HepG2 (cell line): ENCODE measurements around the gene ALDOA. TPM values are rescaled to one million over a fixed set of nuclear protein-coding genes. Genes with fewer than 3 reads are reported as not detected.

Source experiments
- HNRNPH1 ChIP-seq: fragments of 200-400 bp; formaldehyde crosslinking; optimal IDR thresholded peaks from 2 replicates; pipeline ENCODE3; 2017; ENCODE audit warnings: mild to moderate bottlenecking, low read depth, low read length
- JUND ChIP-seq: sonication (generic); formaldehyde crosslinking; IDR thresholded peaks from 2 replicates; pipeline ENCODE4 v1.8.0; 2022; ENCODE audit warnings: mild to moderate bottlenecking, missing genetic modification reagents
- KDM4B ChIP-seq: sonication (generic); formaldehyde crosslinking; IDR thresholded peaks from 2 replicates; pipeline ENCODE4 v1.4.0; 2020; ENCODE audit warnings: missing genetic modification reagents
- KLF11 ChIP-seq: IDR thresholded peaks from 2 replicates; pipeline ENCODE4 v1.6.1; 2016; ENCODE audit warnings: missing compliant biosample characterization
- NFIC ChIP-seq: IDR thresholded peaks from 2 replicates; pipeline ENCODE4 v1.6.1; 2012; ENCODE audit warnings: mild to moderate bottlenecking, low read length, inconsistent platforms
- NFRKB ChIP-seq: fragments of 450-650 bp; IDR thresholded peaks from 2 replicates; pipeline ENCODE4 v1.6.1; 2017
- PHF21A ChIP-seq: sonication (generic); formaldehyde crosslinking; IDR thresholded peaks from 2 replicates; pipeline ENCODE4 v1.5.0; 2020; ENCODE audit warnings: mild to moderate bottlenecking, missing genetic modification reagents
- PITX1 ChIP-seq: sonication (generic); formaldehyde crosslinking; IDR thresholded peaks from 2 replicates; pipeline ENCODE4 v1.5.1; 2020; ENCODE audit warnings: mild to moderate bottlenecking, missing genetic modification reagents
- POGZ ChIP-seq: sonication (generic); formaldehyde crosslinking; IDR thresholded peaks from 2 replicates; pipeline ENCODE4 v1.4.0; 2020; ENCODE audit warnings: mild to moderate bottlenecking, missing genetic modification reagents
- PPARG ChIP-seq: conservative IDR thresholded peaks from 2 replicates; pipeline ENCODE4 v1.6.1; 2016; ENCODE audit warnings: missing biosample characterization, missing genetic modification reagents
- RFXAP ChIP-seq: sonication (generic); formaldehyde crosslinking; IDR thresholded peaks from 2 replicates; pipeline ENCODE4 v1.4.0; 2020; ENCODE audit warnings: missing genetic modification reagents, borderline replicate concordance
- SALL2 ChIP-seq: sonication (generic); formaldehyde crosslinking; IDR thresholded peaks from 2 replicates; pipeline ENCODE4 v1.8.1; 2023; ENCODE audit warnings: mild to moderate bottlenecking, missing genetic modification reagents, inconsistent platforms
- ZBTB7B ChIP-seq: sonication (generic); formaldehyde crosslinking; IDR thresholded peaks from 2 replicates; pipeline ENCODE4 v1.4.0; 2020; ENCODE audit warnings: missing genetic modification reagents
- ZFP36L2 ChIP-seq: sonication (generic); formaldehyde crosslinking; IDR thresholded peaks from 2 replicates; pipeline ENCODE4 v1.4.0; 2020; ENCODE audit warnings: missing genetic modification reagents
- ZFX ChIP-seq: sonication (generic); formaldehyde crosslinking; IDR thresholded peaks from 2 replicates; pipeline ENCODE4 v1.4.0; 2020; ENCODE audit warnings: mild to moderate bottlenecking, low read depth, missing genetic modification reagents, moderate library complexity
- ZNF446 ChIP-seq: sonication (generic); formaldehyde crosslinking; IDR thresholded peaks from 2 replicates; pipeline ENCODE4 v1.5.0; 2020; ENCODE audit warnings: mild to moderate bottlenecking, missing genetic modification reagents
- ZNF589 ChIP-seq: sonication (generic); formaldehyde crosslinking; conservative IDR thresholded peaks from 2 replicates; pipeline ENCODE4 v1.8.0; 2022; ENCODE audit warnings: mild to moderate bottlenecking, moderate library complexity, missing genetic modification reagents
- polyA plus RNA-seq, 8 experiments: library from polyadenylated mRNA; depleted of rRNA in 3 of 8; stranded (reverse) in 7 of 8; unstranded in 1 of 8; fragments of >200 nt; fragmentation: Illumina TruSeq in 4 of 8; extraction: Trizol in 4 of 8; gene quantifications; 2 replicates each; pipeline versions ENCODE4 v1.2.1 to v1.2.3, GENCODE V29; 2011 to 2016; ENCODE audit warnings: low read depth in 4 of 8, missing spikeins in 1 of 8, mixed read lengths in 1 of 8; ENCODE audit not compliant: insufficient read depth in 1 of 8
- total RNA-seq, 5 experiments: library from RNA; depleted of rRNA; stranded (reverse); fragments of >200 nt; fragmentation: Illumina TruSeq; extraction: Trizol; gene quantifications; 2 replicates each; pipeline ENCODE4 v1.2.3, GENCODE V29; 2016; ENCODE audit warnings: low read depth in 1 of 5
- TF ChIP-seq, protein P1 (sequence below): sonication (generic); formaldehyde crosslinking; IDR thresholded peaks from 2 replicates; pipeline ENCODE4 v1.5.0; 2020; ENCODE audit warnings: missing genetic modification reagents
- TF ChIP-seq, protein P2 (sequence below): sonication (generic); formaldehyde crosslinking; IDR thresholded peaks from 2 replicates; pipeline ENCODE4; 2020; ENCODE audit warnings: missing genetic modification reagents, mild to moderate bottlenecking, borderline replicate concordance
- TF ChIP-seq, protein P3 (sequence below): sonication (generic); formaldehyde crosslinking; conservative IDR thresholded peaks from 2 replicates; pipeline ENCODE4 v1.8.1; 2023; ENCODE audit warnings: missing genetic modification reagents
- TF ChIP-seq, protein P4 (sequence below): IDR thresholded peaks from 2 replicates; pipeline ENCODE4 v1.6.1; 2016; ENCODE audit warnings: low read depth, borderline replicate concordance
- TF ChIP-seq, protein P5 (sequence below): sonication (generic); formaldehyde crosslinking; IDR thresholded peaks from 2 replicates; pipeline ENCODE4 v1.9.0; 2021; ENCODE audit warnings: missing genetic modification reagents, borderline replicate concordance

ALDOA gene
- total and polyA plus RNA-seq, 2 of the 13 experiments (the other 11 are each of a cell fraction or from before 2014, with no cell fraction given) = 925 to 1,884 TPM

DNA sequence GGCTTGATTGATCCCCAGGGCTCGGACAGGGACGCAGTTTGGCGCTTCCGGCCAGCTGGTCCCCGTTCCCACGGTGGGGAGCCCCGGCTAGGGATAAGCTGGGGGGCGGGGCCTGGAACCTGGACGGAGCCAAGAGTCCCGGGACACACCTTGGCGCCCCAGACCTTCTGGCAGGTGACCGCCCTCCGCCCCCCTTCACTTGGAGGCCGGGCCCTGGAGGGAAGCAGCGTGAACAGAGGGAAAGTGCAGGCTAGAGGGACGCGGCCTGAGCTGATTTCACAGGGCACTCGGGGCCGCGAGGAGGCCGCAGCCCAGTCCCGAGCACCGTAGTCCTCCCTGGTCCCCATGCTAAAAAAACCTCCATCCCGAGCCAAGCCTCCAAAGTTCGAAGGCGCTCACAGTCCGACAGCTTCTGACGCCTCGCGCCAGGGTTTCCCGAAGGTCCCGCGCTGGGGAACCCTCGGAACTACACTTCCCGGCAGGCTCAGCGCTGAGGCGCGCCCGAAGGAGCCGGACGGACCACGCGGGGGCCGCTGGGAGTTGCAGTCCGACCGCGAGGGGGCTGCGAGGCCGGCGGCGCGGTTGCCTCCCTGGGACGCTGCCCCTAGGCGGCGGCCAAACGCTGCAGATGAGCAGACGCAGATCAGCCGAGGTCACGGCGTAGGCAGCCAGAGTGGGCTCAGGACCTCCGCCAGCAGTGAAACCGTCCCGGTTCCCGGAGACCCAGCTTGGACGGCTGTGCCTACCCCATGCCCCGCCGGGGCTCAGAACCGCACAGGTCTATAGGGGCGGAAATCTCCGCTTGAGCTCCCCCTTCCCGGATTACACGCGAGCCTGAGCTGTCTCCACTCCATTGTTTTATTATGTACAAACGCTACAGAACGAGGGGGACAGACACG is 26.2 kb downstream of the ALDOA start, which contains the start of gene TBX6 (continued):
- TF ChIP-seq PHF21A (CRISPR knock-in tag) = peak; percentile 85; the same call in 1 of the 2 replicates
- peak; percentile 23; the same call in 1 of the 2 replicates for TF ChIP-seq KLF11 (CRISPR knock-in tag)
- TF ChIP-seq, protein P1, sequence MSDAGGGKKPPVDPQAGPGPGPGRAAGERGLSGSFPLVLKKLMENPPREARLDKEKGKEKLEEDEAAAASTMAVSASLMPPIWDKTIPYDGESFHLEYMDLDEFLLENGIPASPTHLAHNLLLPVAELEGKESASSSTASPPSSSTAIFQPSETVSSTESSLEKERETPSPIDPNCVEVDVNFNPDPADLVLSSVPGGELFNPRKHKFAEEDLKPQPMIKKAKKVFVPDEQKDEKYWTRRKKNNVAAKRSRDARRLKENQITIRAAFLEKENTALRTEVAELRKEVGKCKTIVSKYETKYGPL (CRISPR knock-in tag) = no peak
- no peak for TF ChIP-seq JUND
- no peak for TF ChIP-seq NFIC
- peak; percentile 30; the same call in 1 of the 2 replicates for TF ChIP-seq KDM4B (CRISPR knock-in tag)
- TF ChIP-seq SALL2 = peak; percentile 80
- TF ChIP-seq RFXAP (CRISPR knock-in tag) = peak; percentile 59; the same call in 1 of the 2 replicates
- peak; percentile 62 for TF ChIP-seq ZBTB7B (CRISPR knock-in tag)
- TF ChIP-seq ZFP36L2 (CRISPR knock-in tag) = no peak
- TF ChIP-seq NFRKB = no peak
- TF ChIP-seq, protein P2, sequence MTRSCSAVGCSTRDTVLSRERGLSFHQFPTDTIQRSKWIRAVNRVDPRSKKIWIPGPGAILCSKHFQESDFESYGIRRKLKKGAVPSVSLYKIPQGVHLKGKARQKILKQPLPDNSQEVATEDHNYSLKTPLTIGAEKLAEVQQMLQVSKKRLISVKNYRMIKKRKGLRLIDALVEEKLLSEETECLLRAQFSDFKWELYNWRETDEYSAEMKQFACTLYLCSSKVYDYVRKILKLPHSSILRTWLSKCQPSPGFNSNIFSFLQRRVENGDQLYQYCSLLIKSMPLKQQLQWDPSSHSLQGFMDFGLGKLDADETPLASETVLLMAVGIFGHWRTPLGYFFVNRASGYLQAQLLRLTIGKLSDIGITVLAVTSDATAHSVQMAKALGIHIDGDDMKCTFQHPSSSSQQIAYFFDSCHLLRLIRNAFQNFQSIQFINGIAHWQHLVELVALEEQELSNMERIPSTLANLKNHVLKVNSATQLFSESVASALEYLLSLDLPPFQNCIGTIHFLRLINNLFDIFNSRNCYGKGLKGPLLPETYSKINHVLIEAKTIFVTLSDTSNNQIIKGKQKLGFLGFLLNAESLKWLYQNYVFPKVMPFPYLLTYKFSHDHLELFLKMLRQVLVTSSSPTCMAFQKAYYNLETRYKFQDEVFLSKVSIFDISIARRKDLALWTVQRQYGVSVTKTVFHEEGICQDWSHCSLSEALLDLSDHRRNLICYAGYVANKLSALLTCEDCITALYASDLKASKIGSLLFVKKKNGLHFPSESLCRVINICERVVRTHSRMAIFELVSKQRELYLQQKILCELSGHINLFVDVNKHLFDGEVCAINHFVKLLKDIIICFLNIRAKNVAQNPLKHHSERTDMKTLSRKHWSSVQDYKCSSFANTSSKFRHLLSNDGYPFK = peak; percentile 57; the same call in 1 of the 2 replicates
- TF ChIP-seq ZNF589 (CRISPR knock-in tag) = 0 out of 2 replicates have a peak, but pooled peaks have one; percentile 48
- TF ChIP-seq, protein P3, sequence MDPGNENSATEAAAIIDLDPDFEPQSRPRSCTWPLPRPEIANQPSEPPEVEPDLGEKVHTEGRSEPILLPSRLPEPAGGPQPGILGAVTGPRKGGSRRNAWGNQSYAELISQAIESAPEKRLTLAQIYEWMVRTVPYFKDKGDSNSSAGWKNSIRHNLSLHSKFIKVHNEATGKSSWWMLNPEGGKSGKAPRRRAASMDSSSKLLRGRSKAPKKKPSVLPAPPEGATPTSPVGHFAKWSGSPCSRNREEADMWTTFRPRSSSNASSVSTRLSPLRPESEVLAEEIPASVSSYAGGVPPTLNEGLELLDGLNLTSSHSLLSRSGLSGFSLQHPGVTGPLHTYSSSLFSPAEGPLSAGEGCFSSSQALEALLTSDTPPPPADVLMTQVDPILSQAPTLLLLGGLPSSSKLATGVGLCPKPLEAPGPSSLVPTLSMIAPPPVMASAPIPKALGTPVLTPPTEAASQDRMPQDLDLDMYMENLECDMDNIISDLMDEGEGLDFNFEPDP (CRISPR knock-in tag) = no peak
- TF ChIP-seq, protein P4, sequence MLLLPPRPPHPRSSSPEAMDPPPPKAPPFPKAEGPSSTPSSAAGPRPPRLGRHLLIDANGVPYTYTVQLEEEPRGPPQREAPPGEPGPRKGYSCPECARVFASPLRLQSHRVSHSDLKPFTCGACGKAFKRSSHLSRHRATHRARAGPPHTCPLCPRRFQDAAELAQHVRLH (CRISPR knock-in tag) = no peak
- peak; percentile 55; the same call in 1 of the 2 replicates for TF ChIP-seq PITX1 (CRISPR knock-in tag)
- TF ChIP-seq ZNF446 (CRISPR knock-in tag) = 0 out of 2 replicates have a peak, but pooled peaks have one; percentile 28
- TF ChIP-seq HNRNPH1 = peak; percentile 65
- 0 out of 2 replicates have a peak, but pooled peaks have one; percentile 34 for TF ChIP-seq POGZ (CRISPR knock-in tag)
- peak; percentile 38; the same call in 1 of the 2 replicates for TF ChIP-seq ZFX
- TF ChIP-seq, protein P5, sequence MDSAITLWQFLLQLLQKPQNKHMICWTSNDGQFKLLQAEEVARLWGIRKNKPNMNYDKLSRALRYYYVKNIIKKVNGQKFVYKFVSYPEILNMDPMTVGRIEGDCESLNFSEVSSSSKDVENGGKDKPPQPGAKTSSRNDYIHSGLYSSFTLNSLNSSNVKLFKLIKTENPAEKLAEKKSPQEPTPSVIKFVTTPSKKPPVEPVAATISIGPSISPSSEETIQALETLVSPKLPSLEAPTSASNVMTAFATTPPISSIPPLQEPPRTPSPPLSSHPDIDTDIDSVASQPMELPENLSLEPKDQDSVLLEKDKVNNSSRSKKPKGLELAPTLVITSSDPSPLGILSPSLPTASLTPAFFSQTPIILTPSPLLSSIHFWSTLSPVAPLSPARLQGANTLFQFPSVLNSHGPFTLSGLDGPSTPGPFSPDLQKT (CRISPR knock-in tag) = peak; percentile 21; the same call in 1 of the 2 replicates
- TF ChIP-seq PPARG = peak; percentile 75
